GM19463 (cell line): ENCODE results near the gene DOK3.
A peak's percentile ranks its signal among the peaks of the same experiment; 100 is the strongest.
"Not testable (repeated sequence)": the region's sequence is repeated elsewhere in the genome, so short reads cannot be mapped to it uniquely, and the experiment has no call there.

ENCODE experiments used
- ATAC-seq: cut with Tn5 transposase; IDR thresholded peaks from one replicate; pipeline ENCODE4 v1.9.1; 2021; ENCODE audit warnings: mild to moderate bottlenecking, moderate library complexity; ENCODE audit not compliant: unreplicated experiment

Gene DOK3

DNA sequence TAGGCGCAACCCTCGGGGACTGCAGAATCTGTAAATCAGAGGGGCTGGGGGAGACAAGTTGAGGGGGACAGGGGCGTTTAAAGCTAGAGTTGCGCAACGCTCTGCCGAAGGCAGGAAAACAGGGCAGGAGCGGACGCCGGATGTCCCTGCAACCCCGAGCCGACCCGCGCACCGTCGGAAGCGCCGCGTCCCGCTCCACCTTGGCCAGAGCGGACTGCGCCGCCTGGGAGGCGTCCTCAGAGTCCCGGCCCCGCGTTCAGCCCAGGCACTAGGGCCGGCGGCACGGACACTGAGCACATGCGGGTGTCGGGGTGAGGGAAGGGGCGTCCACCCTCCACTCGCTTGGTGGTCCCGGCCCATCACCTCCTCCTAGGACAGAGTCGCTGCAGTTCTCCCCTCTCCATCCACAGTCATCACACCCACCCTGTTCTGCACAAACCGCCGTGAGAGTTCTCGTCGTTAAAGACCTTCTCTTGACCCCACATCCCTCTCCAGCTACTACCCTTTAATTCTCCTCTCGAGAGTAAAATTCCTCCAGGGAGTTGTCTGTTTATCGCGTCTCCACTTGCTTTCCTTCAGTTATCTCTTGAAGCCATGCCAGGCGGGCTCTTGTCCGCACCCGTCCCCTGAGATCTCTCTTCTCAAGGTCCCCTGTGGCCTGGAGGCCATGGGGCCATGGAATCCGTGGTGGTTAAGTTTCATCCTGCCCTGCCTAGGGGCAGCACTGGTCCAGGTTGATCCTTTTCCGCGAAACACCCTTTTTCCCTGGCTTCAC is 11.4 kb downstream of the DOK3 start:
- no peak for ATAC-seq

DNA sequence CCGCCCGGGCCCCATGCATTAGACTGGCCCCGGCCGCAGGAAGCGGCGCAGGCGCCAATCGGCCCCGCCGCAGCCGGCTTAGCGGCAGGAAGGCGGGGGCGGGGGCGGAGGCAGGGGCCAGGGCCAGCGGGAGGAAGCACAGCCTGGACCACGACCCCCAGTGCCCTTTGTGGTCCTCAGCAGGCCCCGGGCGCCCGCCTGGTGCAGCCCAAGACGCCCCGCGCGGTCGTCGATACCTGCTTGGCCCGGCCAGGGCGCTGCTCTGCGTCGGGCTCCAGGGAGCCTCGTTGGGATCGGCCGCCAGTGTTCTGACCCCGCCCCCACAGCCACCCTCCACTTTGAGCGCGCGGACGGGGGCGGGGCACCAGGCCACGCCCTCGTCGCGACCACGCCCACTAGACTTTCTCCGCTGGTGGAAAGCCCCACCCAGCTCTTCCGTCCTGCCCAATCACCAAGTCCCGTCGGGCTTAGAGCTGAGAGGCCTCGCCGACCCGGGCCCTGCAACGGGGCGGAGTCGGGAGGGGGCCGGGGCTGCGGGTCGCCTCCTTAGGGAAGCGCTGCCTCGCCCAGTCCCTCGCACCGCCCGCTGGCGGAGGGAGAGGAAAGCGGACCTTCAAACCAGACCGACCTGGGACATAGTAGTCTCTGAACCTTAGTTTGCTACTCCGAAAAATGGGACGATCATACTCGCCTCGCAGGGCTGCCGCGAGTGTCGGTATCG is 12.2 kb downstream of the DOK3 start, which contains the start of gene PDLIM7:
PDLIM7 (minus strand) TSS at position 313 of the 721 bp plus-strand sequence. CDS start 1,092 bp downstream, outside the sequence.
- peak; percentile 71 for ATAC-seq

DNA sequence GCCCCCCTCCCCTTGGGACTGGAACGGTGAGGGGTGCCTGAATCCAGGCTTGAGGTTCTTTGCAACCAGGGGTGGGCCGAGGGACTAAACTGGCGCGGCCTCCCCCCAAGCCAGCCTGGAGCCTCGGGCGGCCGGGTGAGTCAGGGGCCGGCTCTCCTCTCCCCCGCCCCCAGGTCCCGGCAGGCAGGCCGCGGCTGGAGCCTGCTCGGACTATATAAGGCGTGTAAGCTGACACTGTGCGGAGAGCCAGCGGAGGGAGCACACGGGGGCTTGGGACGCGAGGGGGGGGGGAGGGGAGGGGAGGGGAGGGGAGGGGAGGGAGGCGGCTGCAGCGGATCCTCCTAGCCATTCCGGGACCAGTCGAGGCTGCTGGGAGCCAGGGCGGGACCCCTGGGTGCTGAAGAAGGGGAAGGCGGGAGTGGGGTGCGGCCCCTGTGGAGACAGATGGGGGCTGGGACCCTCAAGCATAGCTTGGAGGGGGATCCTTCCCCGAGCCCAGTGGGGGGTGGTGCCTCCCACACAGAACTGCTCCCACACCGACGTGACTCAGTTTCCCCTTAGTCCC is 12.8 kb downstream of the DOK3 start:
- ATAC-seq = no peak

DNA sequence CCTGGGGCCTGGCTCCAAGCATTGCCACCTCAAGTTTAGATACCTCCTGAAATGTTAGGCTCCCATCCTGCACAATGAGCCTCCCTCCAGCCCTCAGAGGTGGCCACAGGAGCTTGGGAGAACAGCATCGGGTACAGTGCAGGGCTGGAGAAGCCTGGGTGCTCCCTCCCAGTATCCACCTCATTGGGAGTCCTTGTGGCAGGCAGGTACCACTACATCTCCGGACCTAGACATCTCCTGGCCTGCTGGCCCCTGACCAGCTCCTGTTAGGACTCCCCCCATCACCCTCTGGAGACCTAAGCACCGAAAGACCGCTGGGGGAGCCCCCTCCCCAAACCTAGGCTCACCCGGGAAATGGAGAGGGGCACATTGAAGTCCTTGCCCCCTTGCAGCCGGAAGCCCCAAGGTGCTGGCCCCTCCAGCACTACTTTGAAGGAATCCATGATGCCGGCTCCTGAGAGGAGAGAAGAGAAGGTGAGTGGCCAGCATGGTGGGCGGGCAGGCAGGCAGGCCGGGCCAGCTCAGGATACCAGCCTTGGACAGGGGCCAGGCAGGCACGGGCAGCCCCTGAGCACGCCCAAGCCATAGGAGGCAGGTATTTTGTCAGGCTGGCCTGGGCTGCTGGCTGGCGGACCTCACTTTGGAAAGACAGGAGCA is 13.4 kb downstream of the DOK3 start:
- no peak for ATAC-seq

DNA sequence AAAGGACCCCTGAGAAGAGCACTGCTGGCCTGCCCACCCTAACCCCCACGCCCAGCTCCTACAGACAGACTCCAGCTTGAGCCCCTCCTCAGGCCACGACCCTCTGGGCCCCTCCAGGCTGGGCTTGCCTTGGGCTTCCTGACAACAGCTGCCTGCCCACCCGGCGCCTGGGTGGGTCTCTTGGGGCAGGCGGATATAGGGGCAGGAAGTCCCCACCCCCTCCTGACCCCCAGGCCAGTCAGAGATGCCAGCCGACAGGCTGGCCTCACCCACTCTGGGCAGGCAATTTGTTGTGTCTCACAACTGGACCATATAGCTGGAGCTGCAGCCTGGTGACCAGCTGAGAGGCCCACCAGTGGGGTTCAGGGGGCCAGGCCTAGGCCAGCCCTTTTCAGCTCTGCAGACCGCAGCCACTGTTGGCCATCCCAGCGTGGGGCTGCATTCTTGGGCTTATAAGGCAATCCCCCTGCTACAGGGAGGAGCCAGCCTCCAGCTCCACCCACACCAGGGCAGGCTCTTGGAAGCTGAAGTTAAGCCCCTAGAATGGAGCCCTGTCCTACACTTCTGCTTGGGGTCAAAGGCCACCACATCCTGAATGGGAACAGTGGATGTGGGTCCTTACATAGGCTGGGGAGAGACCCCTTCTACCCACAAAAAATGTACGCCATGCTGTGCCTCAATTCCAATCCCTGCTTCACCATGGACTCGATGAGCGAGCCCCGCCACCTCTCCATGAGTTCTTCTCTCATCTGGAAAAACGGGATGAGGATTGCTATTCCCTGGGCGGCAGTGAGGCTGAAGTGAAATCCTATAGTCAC is 14.2 kb downstream of the DOK3 start:
- ATAC-seq = no peak

DNA sequence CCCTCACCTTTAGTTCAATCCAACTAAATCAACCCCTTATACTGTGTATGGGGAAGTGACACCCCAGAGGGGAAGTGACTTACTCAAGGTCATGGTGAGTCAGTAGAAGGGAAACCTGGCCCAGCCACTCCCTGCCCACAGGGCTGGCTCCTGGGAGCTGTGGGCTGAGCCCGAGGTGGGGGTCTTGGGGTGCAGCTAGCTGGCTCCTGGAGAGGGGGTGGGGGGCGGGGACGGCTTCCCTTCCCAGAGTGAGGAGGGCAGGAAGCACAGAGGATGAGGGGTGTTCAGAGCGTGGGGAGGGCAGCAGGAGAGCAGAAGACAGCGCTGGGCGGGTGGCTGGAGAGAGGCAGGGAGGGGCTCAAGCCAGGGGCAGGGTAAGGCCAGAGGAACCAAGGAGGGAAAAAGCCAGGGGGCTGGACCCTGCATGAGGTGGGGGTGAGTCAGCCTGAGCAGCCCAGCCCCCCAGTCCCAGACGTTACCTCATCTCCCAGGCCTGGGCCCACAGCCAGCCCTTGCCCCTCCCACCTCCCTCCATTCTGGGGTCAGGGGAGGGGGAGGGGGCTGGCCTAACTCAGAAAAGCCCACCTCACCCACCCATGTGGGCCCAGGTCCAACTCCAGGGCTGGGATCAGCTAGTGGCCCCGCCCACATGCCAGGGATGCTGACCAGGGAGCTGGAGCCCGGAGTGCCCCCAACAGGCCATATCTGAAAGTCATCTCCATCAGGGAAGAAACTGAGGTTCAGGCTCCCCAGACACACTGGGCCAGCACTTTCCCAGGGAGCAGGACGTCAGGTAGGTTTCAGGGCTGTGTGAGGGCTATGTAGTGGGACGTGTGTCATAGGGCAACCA is 15.1 kb downstream of the DOK3 start:
- peak; percentile 19 for ATAC-seq

DNA sequence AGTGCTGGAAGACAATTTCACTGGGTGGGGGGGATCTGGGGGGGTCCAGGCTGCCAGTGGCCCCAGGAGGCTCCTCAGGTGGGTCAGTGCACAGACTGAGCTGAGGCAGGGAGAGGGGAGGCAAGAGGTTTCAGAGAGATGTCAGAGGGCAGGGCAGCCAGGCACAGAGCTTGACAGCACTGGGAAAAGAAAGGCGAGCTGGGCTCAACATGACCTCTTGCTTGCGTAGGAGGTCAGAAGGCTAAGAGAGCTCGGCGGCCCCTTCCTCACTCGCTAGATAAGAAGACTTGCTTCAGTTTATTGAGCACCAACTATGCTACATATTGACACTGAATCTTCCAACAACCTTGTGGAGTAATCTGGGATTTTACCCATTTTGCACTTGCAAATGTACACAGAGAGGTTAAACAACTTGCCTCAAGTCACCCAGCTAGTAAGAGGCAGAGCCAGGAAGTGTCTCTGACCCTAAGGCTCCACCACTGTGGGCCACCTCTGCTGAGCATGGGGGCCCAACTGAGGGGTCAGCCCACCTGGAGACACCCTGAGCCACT is 15.8 kb downstream of the DOK3 start:
- no peak for ATAC-seq

DNA sequence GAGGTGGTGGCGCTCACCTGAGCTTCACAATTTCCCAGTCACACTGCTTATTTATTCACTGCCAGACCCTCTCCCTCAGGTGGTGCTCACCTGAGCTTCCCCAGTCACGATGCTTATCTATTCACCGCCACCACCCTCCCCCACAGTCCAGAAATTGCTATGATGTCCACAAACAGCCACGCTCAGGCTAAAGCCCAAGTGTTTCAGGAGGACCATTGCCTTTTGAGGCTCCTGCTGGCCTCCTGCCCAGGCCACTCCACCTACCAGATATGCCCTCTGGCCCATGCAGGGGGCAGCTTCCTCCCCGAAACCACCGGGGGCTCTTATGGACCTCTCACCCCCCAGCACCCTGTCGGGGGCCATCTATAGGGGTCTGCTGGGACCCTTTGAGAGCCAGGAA is 16.8 kb downstream of the DOK3 start:
- no peak for ATAC-seq

DNA sequence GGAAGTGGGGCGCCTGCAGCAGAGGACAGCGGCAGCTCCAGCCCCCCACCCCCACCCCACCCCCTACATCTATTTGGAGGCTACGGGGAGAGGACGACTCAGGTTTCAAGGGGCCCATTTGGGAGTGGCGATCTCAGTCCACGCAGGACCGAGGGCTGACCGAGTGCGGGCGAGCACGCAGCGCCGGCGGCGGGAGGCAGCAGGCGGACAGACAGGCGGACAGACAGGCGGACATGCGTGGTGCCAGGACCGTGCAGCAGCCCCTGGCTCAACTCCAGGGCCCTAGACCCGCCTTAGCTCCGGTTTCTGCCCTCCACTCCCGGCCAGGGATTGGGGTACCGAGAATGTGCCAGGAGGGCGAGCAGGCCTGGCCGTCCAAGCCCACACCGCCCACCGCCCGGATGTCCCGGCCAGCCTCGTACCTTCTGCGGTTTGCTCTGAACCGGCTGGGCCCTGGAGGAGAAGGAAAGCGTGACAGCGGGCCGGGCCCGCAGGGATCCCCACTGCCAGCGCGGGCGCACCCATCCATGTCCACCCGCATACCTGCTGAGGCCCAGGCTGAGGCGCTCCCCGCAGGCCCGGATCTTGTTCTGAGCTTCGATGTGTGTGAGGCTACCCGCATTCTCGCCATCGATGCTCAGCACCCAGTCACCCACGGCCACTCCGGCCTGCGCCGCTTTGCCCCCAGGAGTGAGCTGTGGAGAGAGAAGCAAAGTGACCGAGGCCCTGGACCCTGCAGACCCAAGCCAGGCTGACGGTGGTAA is 17.5 kb downstream of the DOK3 start:
- no peak for ATAC-seq

DNA sequence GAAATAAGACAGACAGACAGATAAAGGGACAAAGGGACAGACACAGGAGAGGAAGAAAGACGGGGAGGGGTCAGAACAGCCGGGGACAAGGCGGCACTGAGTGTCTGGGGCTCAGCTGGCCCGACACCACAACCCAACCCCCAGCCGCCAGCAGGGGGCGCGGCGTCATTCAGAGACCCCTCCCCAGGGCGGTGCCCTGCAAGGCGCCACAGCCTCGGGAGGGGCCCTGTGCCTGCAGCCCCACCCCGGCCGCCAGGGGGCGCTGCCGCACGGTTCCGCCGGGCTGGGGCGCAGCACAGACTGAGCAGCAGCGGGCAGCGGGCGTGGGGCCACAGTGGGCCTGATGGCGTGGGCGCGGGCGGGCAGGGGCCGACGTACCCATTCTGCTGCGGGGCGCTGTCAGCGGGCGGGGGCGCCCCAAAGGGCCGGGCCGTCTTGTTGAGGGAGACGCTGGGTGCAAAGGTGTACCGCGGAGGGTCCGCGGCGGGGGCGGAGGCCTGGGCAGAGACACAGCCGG is 18.1 kb downstream of the DOK3 start:
- ATAC-seq = no peak

DNA sequence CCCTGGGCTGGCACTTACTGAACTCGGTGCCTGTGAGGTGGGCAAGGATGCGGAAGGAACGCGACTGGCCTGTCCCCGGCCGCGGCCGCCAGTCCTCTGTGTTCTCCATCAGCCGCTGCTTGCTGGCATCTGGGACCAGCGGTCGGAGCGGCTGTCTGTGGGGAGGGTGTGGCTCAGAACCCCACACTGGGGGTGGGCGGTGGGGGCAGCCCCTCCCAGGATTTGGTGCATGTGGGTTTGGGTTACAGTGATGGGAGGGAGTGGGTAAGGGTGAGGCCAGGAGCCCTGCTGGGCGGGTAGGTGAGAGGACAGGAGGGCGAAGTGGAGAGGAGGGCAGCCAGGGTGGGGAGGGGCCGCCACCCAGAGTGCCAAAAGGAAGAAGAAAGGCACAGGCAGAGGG is 18.6 kb downstream of the DOK3 start:
- no peak for ATAC-seq

DNA sequence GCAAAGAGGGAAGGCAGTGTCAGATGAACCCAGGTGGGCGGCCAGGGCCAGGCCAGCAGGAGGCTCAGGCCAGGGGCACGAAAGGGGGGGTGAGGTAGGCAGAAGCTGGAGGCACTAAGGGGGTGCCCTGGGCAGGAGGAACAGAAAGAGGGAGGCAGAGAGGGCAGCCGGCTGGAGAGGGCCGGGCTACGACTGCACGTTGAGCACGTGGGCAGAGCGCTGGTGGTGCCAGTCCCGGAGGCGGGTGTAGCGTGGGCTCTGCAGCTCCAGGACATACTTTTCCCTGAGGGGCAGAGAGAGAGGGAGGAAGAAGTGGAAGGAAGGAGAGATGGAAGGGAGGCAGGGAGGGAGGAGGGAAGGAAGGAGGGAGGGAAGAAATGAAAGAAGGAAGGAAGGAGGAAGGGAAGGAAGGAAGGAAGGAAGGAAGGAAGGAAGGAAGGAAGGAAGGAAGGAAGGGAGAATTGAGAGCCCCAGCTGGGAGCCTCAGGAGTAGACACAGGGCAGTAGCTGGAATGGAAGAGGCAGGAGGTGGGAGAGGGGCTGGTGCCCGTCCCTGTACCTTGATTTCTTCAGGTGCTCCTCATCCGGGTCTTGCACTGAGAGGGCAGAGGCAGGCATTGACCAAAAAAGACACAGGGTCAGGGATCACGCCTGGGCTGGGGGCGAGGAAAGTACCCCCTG is 19.2 kb downstream of the DOK3 start:
- ATAC-seq = no peak

DNA sequence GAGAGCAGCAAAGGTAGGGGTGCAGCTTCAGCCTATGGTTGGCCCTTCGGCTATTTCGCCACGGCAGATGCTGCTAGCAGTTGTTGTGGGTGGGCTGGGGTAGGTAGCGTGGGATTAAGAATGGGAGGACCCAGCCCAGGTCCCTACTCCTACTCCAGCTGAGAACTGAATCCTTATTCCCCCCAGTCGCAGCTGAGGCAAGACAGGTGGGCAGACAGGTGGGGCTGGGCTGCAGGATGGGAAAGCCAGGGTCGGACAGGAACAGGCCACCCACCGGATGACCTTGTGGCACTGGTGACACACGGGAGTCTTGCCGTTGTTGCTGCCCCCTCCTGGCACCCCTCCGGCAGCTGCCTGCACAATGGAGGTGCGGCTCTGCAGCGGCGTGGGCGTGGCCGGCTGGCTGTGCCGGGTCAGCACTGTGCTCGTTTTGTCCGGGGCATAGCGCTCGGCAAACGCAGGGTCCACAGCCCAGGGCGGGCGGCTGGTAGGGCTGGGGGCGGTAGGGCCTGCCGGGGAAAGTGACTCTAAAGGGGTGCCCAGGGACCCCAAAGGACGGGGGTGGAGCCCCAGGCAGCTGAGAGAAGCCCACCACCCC is 20.4 kb downstream of the DOK3 start:
- no peak for ATAC-seq

DNA sequence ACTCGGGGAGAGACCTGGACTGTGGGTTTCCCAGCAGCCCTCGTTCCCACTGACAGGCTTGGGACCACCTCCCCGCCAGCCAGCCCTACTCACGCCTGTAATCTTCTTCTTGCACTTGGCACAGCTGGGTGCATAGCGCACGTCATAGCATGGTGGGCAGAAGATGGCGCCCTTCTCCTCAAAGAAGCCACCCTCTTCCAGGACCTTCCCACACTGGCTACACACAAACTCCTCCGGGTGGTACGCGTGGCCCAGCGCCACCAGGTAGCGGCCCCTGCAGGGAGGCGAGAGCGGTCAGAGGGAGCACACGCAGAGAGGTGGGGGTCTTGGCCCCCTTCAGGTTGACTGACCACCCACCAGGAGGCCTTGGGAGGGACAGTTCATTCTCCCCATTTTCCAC is 21.7 kb downstream of the DOK3 start:
- no peak for ATAC-seq

DNA sequence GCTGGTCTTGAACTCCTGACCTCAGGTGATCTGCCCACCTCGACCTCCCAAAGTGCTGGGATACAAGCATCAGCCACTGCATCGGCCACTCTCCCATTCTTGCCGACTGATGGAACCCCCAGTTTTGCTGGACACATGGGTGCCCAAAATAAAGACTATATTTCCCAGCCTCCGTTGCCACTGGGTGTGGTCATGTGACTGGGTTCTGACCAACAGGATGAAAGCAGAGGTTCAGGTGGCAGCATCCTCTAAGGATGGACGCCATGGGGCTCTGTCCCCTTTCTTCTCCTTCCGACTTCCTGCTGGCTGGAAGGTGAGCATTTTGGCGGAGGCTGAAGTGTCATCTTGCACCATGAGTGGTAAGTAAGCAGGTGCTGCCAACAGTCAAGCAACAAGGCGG is 22.5 kb downstream of the DOK3 start:
- ATAC-seq = no peak

DNA sequence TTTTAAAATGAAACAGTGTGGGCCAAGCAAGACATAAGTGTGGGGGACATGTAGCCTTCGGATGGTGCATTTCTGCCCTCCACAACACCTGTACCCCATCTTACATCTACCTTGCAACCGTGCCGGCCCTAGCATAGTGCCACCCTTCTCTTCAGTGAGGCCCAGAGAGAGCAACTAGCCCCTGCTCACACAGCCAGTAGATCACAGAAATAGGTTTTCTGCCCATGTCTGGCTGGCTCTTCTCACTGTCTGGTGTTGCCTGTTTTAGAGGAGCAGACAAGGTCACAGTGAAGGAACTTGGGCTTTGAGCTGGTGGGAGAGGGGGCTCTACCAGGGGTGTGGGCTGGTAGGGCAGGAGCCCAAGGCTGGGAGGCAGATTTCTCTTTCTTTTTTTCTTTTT is 23.4 kb downstream of the DOK3 start:
- ATAC-seq = no peak

DNA sequence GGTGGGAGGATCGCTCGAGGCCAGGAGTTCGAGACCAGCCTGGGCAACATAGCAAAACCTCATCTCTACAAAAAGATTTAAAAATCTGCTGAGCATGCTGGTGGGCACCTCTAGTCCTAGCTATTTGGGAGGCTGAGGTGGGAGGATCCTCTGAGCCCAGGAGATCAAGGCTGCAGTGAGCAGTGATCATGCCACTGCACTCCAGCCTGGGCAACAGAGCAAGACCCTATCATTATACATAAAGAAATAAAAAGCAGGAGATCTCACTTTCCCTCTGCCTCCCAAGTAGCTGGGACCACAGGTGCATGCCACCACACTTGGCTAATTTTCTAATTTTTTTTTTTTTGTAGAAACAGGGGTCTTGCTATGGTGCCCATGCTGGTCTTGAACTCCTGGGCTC is 23.9 kb downstream of the DOK3 start:
- ATAC-seq = not testable (repeated sequence)
